Measurements from ENCODE around the gene PEX11B.

DNA sequence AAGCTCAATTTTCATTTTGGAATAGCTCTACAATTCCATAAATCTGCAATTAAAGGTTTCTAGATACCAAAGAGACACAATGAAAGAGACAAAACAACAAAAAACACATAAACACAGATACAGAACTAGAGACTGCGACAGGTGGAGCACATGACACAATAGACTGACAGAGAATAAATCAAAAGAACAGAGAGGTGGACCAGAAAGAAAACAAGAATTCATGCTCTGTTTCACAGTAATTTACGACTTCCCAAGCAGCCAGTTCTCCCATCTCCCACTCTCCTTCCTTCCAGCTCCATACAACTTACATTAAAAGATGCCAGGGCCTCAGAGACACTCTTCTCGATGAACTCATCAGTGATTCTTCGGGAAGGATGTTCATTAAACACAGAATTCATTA lies 23.9 kb upstream of the PEX11B start:
- TF ChIP-seq, protein P1, sequence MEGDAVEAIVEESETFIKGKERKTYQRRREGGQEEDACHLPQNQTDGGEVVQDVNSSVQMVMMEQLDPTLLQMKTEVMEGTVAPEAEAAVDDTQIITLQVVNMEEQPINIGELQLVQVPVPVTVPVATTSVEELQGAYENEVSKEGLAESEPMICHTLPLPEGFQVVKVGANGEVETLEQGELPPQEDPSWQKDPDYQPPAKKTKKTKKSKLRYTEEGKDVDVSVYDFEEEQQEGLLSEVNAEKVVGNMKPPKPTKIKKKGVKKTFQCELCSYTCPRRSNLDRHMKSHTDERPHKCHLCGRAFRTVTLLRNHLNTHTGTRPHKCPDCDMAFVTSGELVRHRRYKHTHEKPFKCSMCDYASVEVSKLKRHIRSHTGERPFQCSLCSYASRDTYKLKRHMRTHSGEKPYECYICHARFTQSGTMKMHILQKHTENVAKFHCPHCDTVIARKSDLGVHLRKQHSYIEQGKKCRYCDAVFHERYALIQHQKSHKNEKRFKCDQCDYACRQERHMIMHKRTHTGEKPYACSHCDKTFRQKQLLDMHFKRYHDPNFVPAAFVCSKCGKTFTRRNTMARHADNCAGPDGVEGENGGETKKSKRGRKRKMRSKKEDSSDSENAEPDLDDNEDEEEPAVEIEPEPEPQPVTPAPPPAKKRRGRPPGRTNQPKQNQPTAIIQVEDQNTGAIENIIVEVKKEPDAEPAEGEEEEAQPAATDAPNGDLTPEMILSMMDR (optimal IDR thresholded peaks at IDR 0.05 in 1 of 3, IDR thresholded peaks at IDR 0.05 in 1 of 3, conservative IDR thresholded peaks at IDR 0.05 in 1 of 3; ENCODE audit: extremely low read depth in 1 of 3, insufficient read depth in 2 of 3, low read length in 3 of 3), result no peak
- TF ChIP-seq EZH2 (IDR thresholded peaks at IDR 0.05; ENCODE audit: low read length), result no peak
